GM12878 (cell line): Measurements from ENCODE around the gene LYPLA2. TPM values are rescaled to one million over a fixed set of nuclear protein-coding genes. Genes with fewer than 3 reads are reported as not detected.

Source experiments
- BMI1 ChIP-seq: fragments of 450-650 bp; IDR thresholded peaks from 2 replicates; pipeline ENCODE4 v1.6.1; 2016; ENCODE audit warnings: mild to moderate bottlenecking, moderate library complexity, borderline replicate concordance
- CBX3 ChIP-seq: fragments of 200-600 bp; sonication (generic); IDR thresholded peaks from 2 replicates; pipeline ENCODE4 v1.6.1; 2016; ENCODE audit warnings: low read depth, borderline replicate concordance
- CTCF ChIP-seq, 3 experiments: IDR thresholded peaks in 2 of 3; conservative IDR thresholded peaks in 1 of 3; 2 replicates each; pipeline ENCODE4 v1.5.1; 2011; ENCODE audit warnings: low read depth in 3 of 3, low read length in 3 of 3, mild to moderate bottlenecking in 3 of 3, control low read depth in 2 of 3, moderate library complexity in 2 of 3, inconsistent platforms in 1 of 3, mixed read lengths in 1 of 3; ENCODE audit not compliant: control insufficient read depth in 2 of 3, insufficient read depth in 1 of 3; ENCODE audit errors: extremely low read depth in 1 of 3
- E4F1 ChIP-seq: fragments of 450-650 bp; IDR thresholded peaks from 2 replicates; pipeline ENCODE4 v1.6.1; 2018; ENCODE audit warnings: borderline replicate concordance, mild to moderate bottlenecking; ENCODE audit not compliant: partially characterized antibody
- HDGF ChIP-seq: fragments of 450-650 bp; IDR thresholded peaks from 2 replicates; pipeline ENCODE4 v1.6.1; 2016; ENCODE audit warnings: antibody characterized with exemption
- POU2F2 ChIP-seq: IDR thresholded peaks from 3 replicates; pipeline ENCODE4 v1.6.1; 2011; ENCODE audit warnings: low read depth, mild to moderate bottlenecking, low read length, borderline replicate concordance
- RELB ChIP-seq: fragments of 450-650 bp; IDR thresholded peaks from 2 replicates; pipeline ENCODE4 v1.6.1; 2017; ENCODE audit warnings: low read depth, mild to moderate bottlenecking, moderate library complexity
- RUNX3 ChIP-seq: IDR thresholded peaks from 2 replicates; pipeline ENCODE4 v1.6.1; 2012; ENCODE audit warnings: low read length, inconsistent platforms
- SMAD5 ChIP-seq: IDR thresholded peaks from 2 replicates; pipeline ENCODE4 v1.6.1; 2016; ENCODE audit warnings: antibody characterized with exemption, low read depth
- SREBF2 ChIP-seq: IDR thresholded peaks from 2 replicates; pipeline ENCODE4 v1.6.1; 2012; ENCODE audit warnings: mild to moderate bottlenecking, low read length
- SRF ChIP-seq, 2 experiments: IDR thresholded peaks; 2 replicates each; pipeline ENCODE4 v1.6.1; 2011; ENCODE audit warnings: low read depth in 2 of 2, low read length in 2 of 2, mild to moderate bottlenecking in 1 of 2, moderate library complexity in 1 of 2
- SUZ12 ChIP-seq: fragments of 200-600 bp; sonication (generic); IDR thresholded peaks from one replicate; pipeline ENCODE4 v1.6.1; 2018; ENCODE audit warnings: antibody characterized with exemption, mild to moderate bottlenecking; ENCODE audit not compliant: unreplicated experiment
- ZBTB11 ChIP-seq: fragments of 450-650 bp; formaldehyde crosslinking; IDR thresholded peaks from 2 replicates; pipeline ENCODE4 v1.5.0; 2022; ENCODE audit warnings: mild to moderate bottlenecking, missing genetic modification characterization
- ZBTB4 ChIP-seq: fragments of 450-650 bp; formaldehyde crosslinking; IDR thresholded peaks from 2 replicates; pipeline ENCODE4 v1.4.0; 2022; ENCODE audit warnings: mild to moderate bottlenecking, moderate library complexity
- ZNF217 ChIP-seq: fragments of 450-650 bp; IDR thresholded peaks from 2 replicates; pipeline ENCODE4 v1.6.1; 2017; ENCODE audit warnings: antibody characterized with exemption, mild to moderate bottlenecking
- polyA plus RNA-seq, 11 experiments: library from polyadenylated mRNA; depleted of rRNA in 4 of 11; unstranded in 6 of 11; stranded (reverse) in 5 of 11; fragments of >200 nt; fragmentation: Nextera tagmentation in 4 of 11; fragmentation: Illumina TruSeq in 1 of 11; extraction: Ambion mirVana in 4 of 11; extraction: Trizol in 1 of 11; gene quantifications; 1 replicate in 1 of 11; 2 replicates in 10 of 11; pipeline versions ENCODE4 v1.2.1 to v1.2.3, GENCODE V29; 2011 to 2016; ENCODE audit warnings: inconsistent platforms in 2 of 11, missing spikeins in 2 of 11, low read depth in 1 of 11
- total RNA-seq, 4 experiments: library from RNA; depleted of rRNA in 3 of 4; stranded (reverse); fragments of >200 nt in 3 of 4; fragmentation: Illumina TruSeq in 1 of 4; extraction: Trizol in 1 of 4; gene quantifications; 2 replicates each; pipeline versions ENCODE4 v1.2.1 to v1.2.3, GENCODE V29; 2013 to 2021

LYPLA2 gene
- total and polyA plus RNA-seq, 10 of the 15 experiments (the other 5 are each of a cell fraction or from before 2014, with no cell fraction given), result 2.7 to 129 (median 62.3) TPM

GRCh38 chr1:23800400-23801337 lies 9.7 kb downstream of the LYPLA2 start, which contains the start of gene GALE (continued):
- TF ChIP-seq CTCF (IDR thresholded peaks at IDR 0.05 in 2 of 3, conservative IDR thresholded peaks at IDR 0.05 in 1 of 3; ENCODE audit: control insufficient read depth in 2 of 3, extremely low read depth in 1 of 3, insufficient read depth in 1 of 3, low read depth in 3 of 3, low read length in 3 of 3), result no peak
- no peak for TF ChIP-seq CBX3
- TF ChIP-seq RELB, result peak; percentile 89; the same call in 1 of the 2 replicates
- 0 out of 2 replicates have a peak, but pooled peaks have one; percentile 32 for TF ChIP-seq SREBF2
- TF ChIP-seq RUNX3, result peak; percentile 62
- TF ChIP-seq E4F1, result peak; percentile 78
- no peak for TF ChIP-seq HDGF
- no peak for TF ChIP-seq ZBTB11 (CRISPR knock-in tag)
- TF ChIP-seq ZBTB4, result no peak
- TF ChIP-seq ZNF217, result no peak
- no peak for TF ChIP-seq SUZ12
- no peak for TF ChIP-seq BMI1
- 0 out of 3 replicates have a peak, but pooled peaks have one; percentile 26 for TF ChIP-seq POU2F2
- no peak for TF ChIP-seq SMAD5
- TF ChIP-seq SRF (IDR thresholded peaks at IDR 0.05; ENCODE audit: low read depth in 2 of 2, low read length in 2 of 2), result no peak
